Measurements from ENCODE around the gene SCAMP5. TPM values are rescaled to one million over a fixed set of nuclear protein-coding genes. Genes with fewer than 3 reads are reported as not detected.

The SCAMP5 gene
- polyA plus RNA-seq, 1 donor (not counting 4 experiments of a cell fraction or from before 2014, with no cell fraction given) = 1.9 TPM

- Histone ChIP-seq H3K79me2 (ENCODE audit: control insufficient read depth, insufficient read depth, low read length) (no peaks in the 10 kb centered on the region), H3K9ac (ENCODE audit: control insufficient read depth, extremely low read depth, insufficient read depth, low read length) (no peak overlapping the region), H3K4me3 (ENCODE audit: control insufficient read depth in 2 of 3, extremely low read depth in 1 of 3, insufficient read depth in 2 of 3, low read depth in 1 of 3, low read length in 3 of 3) (no peak overlapping the region), H3K4me2 (ENCODE audit: control insufficient read depth, extremely low read depth, insufficient read depth, low read depth, low read length) (no peak overlapping the region), H3K36me3 (ENCODE audit: control insufficient read depth in 2 of 2, extremely low read depth in 1 of 2, insufficient read depth in 2 of 2, low read length in 2 of 2) (peaks cover 6 to 11% of the 10 kb centered on the region in 2 experiments), H3K9me1 (ENCODE audit: control insufficient read depth, extremely low read depth, insufficient read depth, low read length) (no peaks in the 10 kb centered on the region), H2AFZ (ENCODE audit: control insufficient read depth, low read length) (no peak overlapping the region), H3K27ac (ENCODE audit: control insufficient read depth, insufficient read depth, low read length) (no peak overlapping the region), H3K27me3 (ENCODE audit: control insufficient read depth, extremely low read depth, insufficient read depth, low read length) (no peaks in the 10 kb centered on the region), H3K9me3 (ENCODE audit: control insufficient read depth, low read depth, low read length) (no peaks in the 10 kb centered on the region), H4K20me1 (ENCODE audit: control insufficient read depth, extremely low read depth, insufficient read depth, low read length) (no peaks in the 10 kb centered on the region), H3K4me1 (ENCODE audit: control insufficient read depth, extremely low read depth, insufficient read depth, low read length) (peaks cover 27% of the 10 kb centered on the region)
- TF ChIP-seq EZH2 (IDR thresholded peaks at IDR 0.05; ENCODE audit: low read length) = no peak
- TF ChIP-seq CTCF (optimal IDR thresholded peaks at IDR 0.05 in 1 of 3, IDR thresholded peaks at IDR 0.05 in 1 of 3, conservative IDR thresholded peaks at IDR 0.05 in 1 of 3; ENCODE audit: extremely low read depth in 1 of 3, insufficient read depth in 2 of 3, low read length in 3 of 3) = no peak
- dilution Hi-C loops (cut with MboI; ENCODE audit: extremely low pct_ligation_motif_present, low sequenced_read_pairs) = no loop called here
- FAIRE-seq = no peak
- no peak for DNase-seq (ENCODE audit: low read depth, low spot score)
Observed at GRCh38 chr15:75031848-75032247, 36.5 kb downstream of the SCAMP5 start.

- Histone ChIP-seq H3K79me2 (ENCODE audit: control insufficient read depth, insufficient read depth, low read length) (no peaks in the 10 kb centered on the region), H3K9ac (ENCODE audit: control insufficient read depth, extremely low read depth, insufficient read depth, low read length) (no peak overlapping the region), H3K4me3 (ENCODE audit: control insufficient read depth in 2 of 3, extremely low read depth in 1 of 3, insufficient read depth in 2 of 3, low read depth in 1 of 3, low read length in 3 of 3) (no peak overlapping the region), H3K4me2 (ENCODE audit: control insufficient read depth, extremely low read depth, insufficient read depth, low read depth, low read length) (no peak overlapping the region), H3K27ac (ENCODE audit: control insufficient read depth, insufficient read depth, low read length) (no peak overlapping the region), H3K4me1 (ENCODE audit: control insufficient read depth, extremely low read depth, insufficient read depth, low read length) (peaks cover 32% of the 10 kb centered on the region), H3K27me3 (ENCODE audit: control insufficient read depth, extremely low read depth, insufficient read depth, low read length) (no peaks in the 10 kb centered on the region), H3K36me3 (ENCODE audit: control insufficient read depth in 2 of 2, extremely low read depth in 1 of 2, insufficient read depth in 2 of 2, low read length in 2 of 2) (peaks cover 5 to 11% of the 10 kb centered on the region in 2 experiments), H3K9me3 (ENCODE audit: control insufficient read depth, low read depth, low read length) (no peaks in the 10 kb centered on the region), H3K9me1 (ENCODE audit: control insufficient read depth, extremely low read depth, insufficient read depth, low read length) (no peaks in the 10 kb centered on the region), H2AFZ (ENCODE audit: control insufficient read depth, low read length) (no peak overlapping the region), H4K20me1 (ENCODE audit: control insufficient read depth, extremely low read depth, insufficient read depth, low read length) (no peaks in the 10 kb centered on the region)
- no peak for TF ChIP-seq CTCF (optimal IDR thresholded peaks at IDR 0.05 in 1 of 3, IDR thresholded peaks at IDR 0.05 in 1 of 3, conservative IDR thresholded peaks at IDR 0.05 in 1 of 3; ENCODE audit: extremely low read depth in 1 of 3, insufficient read depth in 2 of 3, low read length in 3 of 3)
- TF ChIP-seq EZH2 (IDR thresholded peaks at IDR 0.05; ENCODE audit: low read length) = no peak
- no peak for FAIRE-seq
- dilution Hi-C loops (cut with MboI; ENCODE audit: extremely low pct_ligation_motif_present, low sequenced_read_pairs) = no loop called here
- no peak for DNase-seq (ENCODE audit: low read depth, low spot score)
Observed at GRCh38 chr15:75032395-75032794, 37.0 kb downstream of the SCAMP5 start.

All from keratinocyte (primary cell).